Vagina (tissue), 2 donors: ENCODE results near the gene CDHR3. TPM values are rescaled to one million over a fixed set of nuclear protein-coding genes. Genes with fewer than 3 reads are reported as not detected.

Experiments used
- DNase-seq, 2 donors: peaks; one replicate each; pipeline ENCODE4 v3.0.0-alpha.2; 2017; ENCODE audit errors: extremely low spot score in 2 of 2
- H3K27ac ChIP-seq: fragments of 200-600 bp; sonication (generic); one replicate; pipeline ENCODE4 v1.5.1; 2019
- H3K27me3 ChIP-seq: fragments of 200-600 bp; sonication (generic); one replicate; pipeline ENCODE4 v1.5.1; 2019
- H3K36me3 ChIP-seq, 2 donors: fragments of 200-600 bp; sonication (generic); one replicate each; pipeline ENCODE4 v1.5.1; 2017 to 2019
- H3K4me1 ChIP-seq: fragments of 200-600 bp; sonication (generic); one replicate; pipeline ENCODE4 v1.5.1; 2019
- H3K4me3 ChIP-seq, 2 donors: fragments of 200-600 bp; sonication (generic); 1 replicate in 1 of 2; 2 replicates in 1 of 2; pipeline ENCODE4 v1.5.1; 2016 to 2019
- H3K9me3 ChIP-seq: fragments of 200-600 bp; sonication (generic); one replicate; pipeline ENCODE4 v1.5.1; 2019
- CTCF ChIP-seq, 3 experiments: fragments of 450-650 bp in 2 of 3; fragments of 200-600 bp in 1 of 3; sonication (generic) in 1 of 3; IDR thresholded peaks; one replicate each; pipeline ENCODE4 v1.5.1; 2017 to 2019; ENCODE audit warnings: antibody characterized with exemption in 3 of 3, mild to moderate bottlenecking in 2 of 3, moderate library complexity in 2 of 3
- POLR2A ChIP-seq, 2 donors: fragments of 450-650 bp; IDR thresholded peaks; one replicate each; pipeline ENCODE4 v1.6.1; 2017; ENCODE audit warnings: antibody characterized with exemption in 2 of 2, mild to moderate bottlenecking in 2 of 2, moderate library complexity in 2 of 2
- POLR2AphosphoS5 ChIP-seq, 2 donors: sonication (generic); formaldehyde crosslinking; IDR thresholded peaks; one replicate each; pipeline ENCODE4 v1.9.0; 2017; ENCODE audit warnings: antibody characterized with exemption in 2 of 2, mild to moderate bottlenecking in 2 of 2, low read depth in 1 of 2; ENCODE audit not compliant: insufficient read depth in 1 of 2
- intact Hi-C: fragments of 100-400 bp; cut with DNase I; formaldehyde crosslinking; loops from one replicate; pipeline ENCODE4 v1.15.1; 2023
- total RNA-seq: library from RNA; depleted of rRNA; stranded (reverse); fragments of >200 nt; gene quantifications from one replicate; pipeline ENCODE4 v1.2.3, GENCODE V29; 2016

Gene CDHR3
- total RNA-seq, 1 donor from 2014 or later, result 8.8 TPM

GRCh38 chr7:106031300-106032035, 68.4 kb downstream of the CDHR3 start:
- intact Hi-C loops, result no loop called here
- DNase-seq, result no peak
- TF ChIP-seq POLR2A (IDR thresholded peaks at IDR 0.05) (no peak), CTCF (IDR thresholded peaks at IDR 0.05) (no peak), POLR2AphosphoS5 (IDR thresholded peaks at IDR 0.05; ENCODE audit: insufficient read depth in 1 of 2, low read depth in 1 of 2) (no peak)
- Histone ChIP-seq H3K27ac (no peak overlapping the region), H3K27me3 (no peaks in the 10 kb centered on the region), H3K36me3 (no peaks in the 10 kb centered on the region), H3K4me1 (no peaks in the 10 kb centered on the region), H3K9me3 (no peaks in the 10 kb centered on the region), H3K4me3 (no peak overlapping the region)

GRCh38 chr7:106032295-106032694, 69.2 kb downstream of the CDHR3 start:
- H3K4me3 ChIP-seq, result no peak overlapping the region
- intact Hi-C loops, result no loop called here
- H3K4me1 ChIP-seq, result no peaks in the 10 kb centered on the region
- no peak for DNase-seq
- TF ChIP-seq CTCF (IDR thresholded peaks at IDR 0.05) (no peak), POLR2A (IDR thresholded peaks at IDR 0.05) (no peak), POLR2AphosphoS5 (IDR thresholded peaks at IDR 0.05; ENCODE audit: insufficient read depth in 1 of 2, low read depth in 1 of 2) (no peak)
- H3K36me3 ChIP-seq, result no peaks in the 10 kb centered on the region
- no peak overlapping the region for H3K27ac ChIP-seq
- H3K27me3 ChIP-seq, result no peaks in the 10 kb centered on the region
- no peaks in the 10 kb centered on the region for H3K9me3 ChIP-seq

GRCh38 chr7:106033735-106034134, 70.7 kb downstream of the CDHR3 start:
- Histone ChIP-seq H3K9me3 (no peaks in the 10 kb centered on the region), H3K27ac (no peak overlapping the region), H3K4me1 (peaks cover 2% of the 10 kb centered on the region), H3K36me3 (no peaks in the 10 kb centered on the region), H3K4me3 (no peak overlapping the region), H3K27me3 (no peaks in the 10 kb centered on the region)
- TF ChIP-seq POLR2A (IDR thresholded peaks at IDR 0.05) (no peak), POLR2AphosphoS5 (IDR thresholded peaks at IDR 0.05; ENCODE audit: insufficient read depth in 1 of 2, low read depth in 1 of 2) (no peak), CTCF (IDR thresholded peaks at IDR 0.05) (no peak)
- intact Hi-C loops, result no loop called here
- no peak for DNase-seq

DNA sequence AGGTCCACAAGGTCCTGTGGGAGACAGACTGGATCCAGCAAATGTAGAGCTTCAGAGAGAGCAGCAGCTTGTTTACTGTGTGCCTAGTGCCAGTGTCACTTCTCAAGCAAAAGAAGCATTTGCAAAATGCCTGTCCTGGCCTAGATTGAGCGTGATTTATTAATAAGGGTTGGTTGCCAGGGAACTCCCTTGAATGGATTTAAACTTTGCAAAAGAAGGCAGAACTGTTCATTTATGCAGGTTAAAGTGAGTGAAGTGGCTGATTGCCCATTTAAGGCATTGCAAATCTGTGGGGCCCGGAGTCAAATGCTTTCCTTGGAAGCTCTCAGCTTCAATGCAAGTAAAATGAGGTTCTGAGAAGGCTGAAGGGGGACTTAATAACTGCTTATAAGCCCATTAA, 71.3 kb downstream of the CDHR3 start:
- Histone ChIP-seq H3K27ac (no peak overlapping the region), H3K36me3 (no peaks in the 10 kb centered on the region), H3K4me1 (peaks cover 7% of the 10 kb centered on the region), H3K27me3 (no peaks in the 10 kb centered on the region), H3K4me3 (no peak overlapping the region), H3K9me3 (no peaks in the 10 kb centered on the region)
- intact Hi-C loops, result no loop called here
- DNase-seq, result no peak
- TF ChIP-seq CTCF (IDR thresholded peaks at IDR 0.05) (no peak), POLR2AphosphoS5 (IDR thresholded peaks at IDR 0.05; ENCODE audit: insufficient read depth in 1 of 2, low read depth in 1 of 2) (no peak), POLR2A (IDR thresholded peaks at IDR 0.05) (no peak)

DNA sequence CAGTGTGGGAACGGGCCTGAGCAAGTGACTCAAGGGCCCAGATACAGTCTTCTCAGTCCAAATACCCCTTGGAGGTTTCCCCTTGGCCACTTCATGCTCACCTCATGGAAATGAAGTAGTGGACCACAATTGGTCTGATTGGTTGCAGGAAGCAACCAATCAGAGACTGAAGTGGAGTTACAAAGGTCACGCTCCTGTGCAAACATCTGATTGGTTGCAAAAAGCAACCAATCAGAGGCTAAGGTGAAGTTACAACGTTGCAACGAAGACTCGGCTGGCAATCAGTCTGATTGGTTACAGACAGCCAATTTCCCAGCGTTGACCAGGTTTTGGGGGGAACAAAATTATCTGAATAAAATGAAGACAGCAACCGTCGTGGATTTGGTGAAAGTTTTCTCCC, 72.5 kb downstream of the CDHR3 start:
- no peaks in the 10 kb centered on the region for H3K36me3 ChIP-seq
- H3K27me3 ChIP-seq, result no peaks in the 10 kb centered on the region
- DNase-seq, result no peak
- TF ChIP-seq POLR2A (IDR thresholded peaks at IDR 0.05), result no peak
- no peak for TF ChIP-seq CTCF (IDR thresholded peaks at IDR 0.05)
- TF ChIP-seq POLR2AphosphoS5 (IDR thresholded peaks at IDR 0.05; ENCODE audit: insufficient read depth in 1 of 2, low read depth in 1 of 2), result no peak
- peaks cover 15% of the 10 kb centered on the region for H3K4me1 ChIP-seq
- intact Hi-C loops, result no loop called here
- H3K9me3 ChIP-seq, result no peaks in the 10 kb centered on the region
- H3K4me3 ChIP-seq, result no peak overlapping the region
- no peak overlapping the region for H3K27ac ChIP-seq
